Measurements from ENCODE around the gene C17orf114.
"Not testable (repeated sequence)": the region's sequence is repeated elsewhere in the genome, so short reads cannot be mapped to it uniquely, and the experiment has no call there.

Gene C17orf114

GRCh38 chr17:4802228-4802627 lies at the start of gene C17orf114:
C17orf114 (minus strand) TSS chr17:4802328.
- no peak for DNase-seq (ENCODE audit: low read depth)

GRCh38 chr17:4851084-4851483 lies 49.0 kb upstream of the C17orf114 start:
- DNase-seq (ENCODE audit: low read depth), result no peak

GRCh38 chr17:4850246-4850645 lies 48.1 kb upstream of the C17orf114 start:
- no peak for DNase-seq (ENCODE audit: low read depth)

- no peak for DNase-seq (ENCODE audit: low read depth)
Measured at GRCh38 chr17:4849011-4849536, 46.9 kb upstream of the C17orf114 start.

GRCh38 chr17:4846635-4847390 lies 44.7 kb upstream of the C17orf114 start:
- DNase-seq (ENCODE audit: low read depth), result no peak

- DNase-seq (ENCODE audit: low read depth), result no peak
Measured at GRCh38 chr17:4845118-4845517, 43.0 kb upstream of the C17orf114 start.

GRCh38 chr17:4843321-4844000 lies 41.3 kb upstream of the C17orf114 start:
- no peak for DNase-seq (ENCODE audit: low read depth)

- no peak for DNase-seq (ENCODE audit: low read depth)
Measured at GRCh38 chr17:4842376-4842775, 40.2 kb upstream of the C17orf114 start.

GRCh38 chr17:4840893-4841242 lies 38.7 kb upstream of the C17orf114 start:
- DNase-seq (ENCODE audit: low read depth), result no peak

GRCh38 chr17:4839965-4840892 lies 38.1 kb upstream of the C17orf114 start:
- no peak for DNase-seq (ENCODE audit: low read depth)

- DNase-seq (ENCODE audit: low read depth), result no peak
Measured at GRCh38 chr17:4839221-4839620, 37.1 kb upstream of the C17orf114 start.

- no peak for DNase-seq (ENCODE audit: low read depth)
Measured at GRCh38 chr17:4838309-4838785, 36.2 kb upstream of the C17orf114 start.

- DNase-seq (ENCODE audit: low read depth), result no peak
Measured at GRCh38 chr17:4837471-4838308, 35.6 kb upstream of the C17orf114 start.

- no peak for DNase-seq (ENCODE audit: low read depth)
Measured at GRCh38 chr17:4836221-4836620, 34.1 kb upstream of the C17orf114 start.

- no peak for DNase-seq (ENCODE audit: low read depth)
Measured at GRCh38 chr17:4834681-4835020, 32.5 kb upstream of the C17orf114 start.

GRCh38 chr17:4833941-4834680 lies 32.0 kb upstream of the C17orf114 start:
- DNase-seq (ENCODE audit: low read depth), result no peak

- DNase-seq (ENCODE audit: low read depth), result peak; percentile 92
Measured at GRCh38 chr17:4833178-4833940, 31.2 kb upstream of the C17orf114 start, which contains the start of gene MINK1. MINK1 (plus strand) TSS chr17:4833340; CDS start chr17:4833584, 244 bp downstream.

GRCh38 chr17:4832829-4833177 lies 30.7 kb upstream of the C17orf114 start:
- not testable (repeated sequence) for DNase-seq (ENCODE audit: low read depth)

- DNase-seq (ENCODE audit: low read depth), result no peak
Measured at GRCh38 chr17:4827399-4827798, 25.3 kb upstream of the C17orf114 start.
